ENCODE data around the gene HCFC1.
A peak's percentile ranks its signal among the peaks of the same experiment; 100 is the strongest.

HCFC1 gene

DNA sequence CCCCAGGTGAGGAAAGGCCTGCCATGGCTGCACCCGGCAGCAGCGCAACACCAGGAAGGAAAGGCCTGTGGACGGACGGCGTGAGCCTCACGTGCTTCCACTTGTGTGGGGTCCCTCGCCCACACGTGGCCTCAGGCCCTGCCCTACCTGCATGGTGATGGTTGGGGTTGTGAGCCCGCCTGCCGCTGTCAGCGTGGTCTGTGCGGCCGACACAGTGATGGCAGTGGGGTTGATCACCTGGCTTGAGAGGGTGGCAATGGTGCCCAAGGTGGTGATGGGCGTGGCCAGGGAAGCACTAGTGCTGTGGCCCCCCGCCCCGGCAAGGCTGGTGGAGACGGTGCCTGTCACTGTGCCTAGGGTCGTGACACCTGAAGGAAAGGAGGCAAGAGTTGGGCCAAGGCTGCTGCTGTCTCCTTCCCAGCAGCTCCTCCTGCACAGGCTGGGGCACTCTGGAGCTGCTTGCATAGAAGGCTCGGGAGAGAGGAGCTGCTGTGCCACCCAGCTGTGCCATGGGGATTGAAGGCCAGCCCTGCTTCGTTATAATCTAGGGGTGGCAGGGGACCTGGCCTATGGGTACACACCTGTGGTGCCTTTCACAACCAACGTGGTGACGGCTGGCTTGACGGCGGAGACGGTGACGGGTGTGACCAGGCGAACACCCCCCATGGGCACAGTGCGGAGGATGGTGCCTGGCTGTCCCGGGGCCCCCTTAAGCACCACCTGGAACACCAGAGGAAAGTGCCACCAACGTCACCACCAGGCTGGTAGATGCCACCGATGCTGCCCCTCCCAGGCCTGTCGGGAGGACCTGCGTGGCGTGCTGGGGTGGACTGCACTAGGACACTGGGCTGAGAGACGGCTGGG, 15.3 kb downstream of the HCFC1 start:
- no peak for DNase-seq

DNA sequence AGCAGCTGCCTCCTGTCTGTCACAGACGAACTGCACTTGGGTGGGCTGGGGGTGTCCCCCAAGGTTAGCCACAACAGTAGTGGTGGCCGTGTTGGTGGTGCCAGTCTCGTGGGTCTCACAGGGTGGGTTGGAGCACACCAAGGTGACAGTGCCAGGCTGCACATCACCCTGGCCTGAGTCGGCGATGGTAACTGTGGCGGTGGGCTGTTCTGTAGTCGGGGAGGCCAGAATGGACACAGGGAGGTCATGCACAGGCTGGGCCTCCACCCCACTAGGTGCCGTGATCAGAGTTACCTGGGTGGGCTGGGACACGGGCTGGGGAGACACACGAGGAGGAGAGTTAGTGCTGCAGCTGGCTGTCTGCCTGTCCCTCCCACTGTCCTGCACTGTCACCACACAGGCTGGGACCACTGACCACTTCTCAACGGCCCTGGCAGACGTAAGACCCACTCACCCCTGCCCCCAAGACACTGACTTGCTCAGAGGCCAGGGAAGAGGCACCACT, 16.3 kb downstream of the HCFC1 start:
- DNase-seq: no peak

DNA sequence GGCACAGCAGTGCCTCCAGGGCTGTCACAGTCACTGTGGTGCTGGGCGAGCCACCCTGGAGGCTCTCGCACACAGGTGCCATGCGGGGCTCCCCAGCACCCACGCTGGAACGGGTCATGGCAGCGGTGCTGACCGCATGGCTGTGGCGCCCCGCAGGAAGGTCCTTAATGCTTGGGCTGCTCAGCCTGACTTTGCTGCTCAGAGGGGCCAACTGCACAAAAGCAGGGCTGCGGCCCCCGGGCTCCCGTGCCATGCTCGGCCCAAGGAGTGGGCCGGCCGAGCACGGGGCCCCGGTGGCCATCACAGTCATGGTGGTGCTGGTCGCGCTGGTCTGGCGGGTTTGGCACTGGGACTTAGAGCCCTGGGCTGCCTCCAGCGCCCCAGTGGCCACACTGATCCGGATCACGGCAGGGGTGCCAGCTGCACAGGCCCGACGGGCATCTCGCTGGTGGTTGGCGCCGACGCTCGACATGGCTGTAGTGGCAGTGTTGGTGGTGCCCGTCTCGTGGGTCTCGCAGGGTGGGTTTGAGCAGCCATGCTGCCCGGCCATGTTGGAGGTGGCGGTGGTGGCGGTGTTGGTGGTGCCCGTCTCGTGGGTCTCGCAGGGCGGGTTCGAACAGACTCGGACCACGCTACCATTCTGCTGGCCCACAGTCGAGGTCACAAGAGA, 16.9 kb downstream of the HCFC1 start:
- no peak for DNase-seq

DNA sequence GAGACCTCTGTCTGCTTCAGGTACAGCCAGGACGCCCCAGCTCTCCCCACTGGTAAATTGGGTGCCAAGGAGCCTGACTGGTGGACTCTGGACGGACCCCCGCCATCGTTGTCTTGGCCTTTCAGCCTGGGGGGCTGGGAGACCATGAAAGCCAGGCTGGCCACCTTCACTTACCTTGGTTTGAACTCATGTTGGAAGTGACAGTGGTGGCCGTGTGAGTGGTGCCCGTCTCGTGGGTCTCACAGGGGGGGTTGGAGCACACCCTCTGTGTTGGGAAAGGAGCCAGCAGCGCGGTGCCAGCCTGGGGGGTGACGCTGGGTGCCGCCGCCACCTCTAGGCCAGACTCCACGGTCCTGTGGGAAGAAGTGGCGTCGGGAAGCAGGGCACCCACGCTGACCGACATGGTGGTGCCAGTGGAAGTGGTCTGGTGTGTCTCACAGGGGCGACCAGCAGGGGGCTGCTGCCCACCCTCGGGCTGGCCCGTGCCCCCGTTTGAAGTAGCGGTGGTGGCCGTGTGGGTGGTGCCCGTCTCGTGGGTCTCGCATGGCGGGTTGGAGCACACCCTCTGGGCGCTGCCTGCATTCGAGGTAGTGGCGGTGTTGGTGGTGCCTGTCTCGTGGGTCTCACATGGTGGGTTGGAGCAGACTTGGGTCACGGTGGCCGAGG, 17.6 kb downstream of the HCFC1 start:
- DNase-seq: no peak

DNA sequence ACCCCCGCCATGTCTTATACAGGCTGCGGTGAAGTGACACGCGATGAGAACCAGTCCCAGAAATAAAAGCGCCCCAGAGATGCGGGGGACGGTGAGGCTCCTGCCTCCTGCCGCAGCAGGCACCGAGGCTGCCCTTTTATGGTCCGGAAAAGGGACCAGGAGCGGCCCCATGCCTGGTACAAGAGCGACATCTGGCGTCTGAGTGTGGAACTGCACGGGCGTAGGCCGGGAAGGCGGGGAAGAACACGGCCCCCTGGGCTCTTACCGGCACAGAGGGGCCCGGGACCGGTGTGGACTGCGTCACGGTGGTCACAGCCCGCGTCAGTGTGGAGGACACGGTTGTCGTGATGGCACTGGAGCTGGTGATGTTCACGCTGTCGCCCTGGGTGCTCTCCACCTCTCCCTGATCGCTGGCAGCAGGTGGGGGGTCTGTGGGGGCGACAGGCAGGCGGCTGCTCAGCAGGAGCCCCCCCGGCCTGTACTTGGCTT, 18.2 kb downstream of the HCFC1 start:
- DNase-seq: peak; percentile 68

DNA sequence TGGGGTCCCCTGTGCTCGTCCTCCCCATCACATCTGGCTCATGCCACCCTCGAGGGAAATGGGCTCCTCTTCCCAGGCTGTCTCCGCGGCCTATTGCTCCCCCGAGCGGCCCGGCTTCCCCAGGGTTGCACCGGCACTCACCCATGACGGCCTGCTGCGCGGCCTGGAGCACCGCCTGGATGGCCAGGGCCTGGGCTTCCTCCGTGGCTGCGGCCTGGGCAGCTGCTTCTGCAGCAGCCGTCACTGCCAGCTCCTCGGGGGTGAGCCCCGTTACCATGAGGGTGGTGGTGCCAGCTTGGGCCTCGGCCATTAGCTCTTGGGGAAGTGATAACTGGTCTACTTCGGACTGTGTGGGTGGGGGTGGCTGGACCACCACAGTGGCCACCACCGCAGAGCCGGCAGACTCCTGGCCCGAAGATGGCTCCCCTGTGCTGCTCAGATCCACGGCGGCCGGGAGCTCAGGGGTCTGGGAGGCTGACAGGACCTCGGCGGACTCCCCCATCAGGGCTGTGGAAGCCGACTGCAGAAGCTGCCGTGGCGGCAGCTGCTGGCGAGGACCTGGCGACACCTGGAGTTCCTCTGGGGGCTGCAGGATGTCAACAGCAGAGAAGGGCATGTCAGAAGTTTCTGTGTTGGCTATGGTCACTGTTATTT, 19.1 kb downstream of the HCFC1 start:
- DNase-seq: no peak

DNA sequence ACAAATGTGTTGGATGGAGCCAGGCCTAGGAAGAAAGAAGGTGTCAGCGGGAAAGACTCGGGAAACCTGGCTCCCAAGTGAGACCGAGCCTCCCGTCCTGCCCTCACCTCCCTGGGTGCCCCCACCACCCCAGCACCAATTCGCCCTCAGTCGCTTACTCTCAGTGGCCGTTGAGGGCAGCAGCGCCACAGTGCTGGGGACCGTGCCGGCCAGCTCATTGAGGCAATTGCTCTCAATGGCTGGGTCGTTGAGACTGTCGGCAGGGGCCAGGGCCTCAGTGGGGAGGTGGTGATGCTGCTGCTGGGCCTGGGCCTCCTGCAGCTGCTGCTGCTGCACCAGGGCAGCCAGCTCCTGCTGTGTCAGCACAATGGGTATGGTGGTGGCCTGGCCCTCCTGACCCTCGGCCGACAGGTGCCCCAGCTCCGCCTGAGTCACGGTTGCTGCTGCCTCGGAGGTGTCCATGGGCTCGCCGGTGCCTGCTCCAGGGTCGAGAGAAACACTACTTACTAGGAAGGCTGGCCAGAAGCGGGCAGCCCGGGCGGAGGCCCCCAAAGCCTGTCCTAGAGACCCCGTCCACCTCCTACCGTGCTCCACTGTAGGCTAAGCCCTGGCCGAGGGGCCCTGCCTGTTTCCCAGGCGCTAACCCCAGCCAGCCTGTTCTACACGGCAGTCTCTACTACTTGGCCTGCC, 19.8 kb downstream of the HCFC1 start:
- DNase-seq: no peak

DNA sequence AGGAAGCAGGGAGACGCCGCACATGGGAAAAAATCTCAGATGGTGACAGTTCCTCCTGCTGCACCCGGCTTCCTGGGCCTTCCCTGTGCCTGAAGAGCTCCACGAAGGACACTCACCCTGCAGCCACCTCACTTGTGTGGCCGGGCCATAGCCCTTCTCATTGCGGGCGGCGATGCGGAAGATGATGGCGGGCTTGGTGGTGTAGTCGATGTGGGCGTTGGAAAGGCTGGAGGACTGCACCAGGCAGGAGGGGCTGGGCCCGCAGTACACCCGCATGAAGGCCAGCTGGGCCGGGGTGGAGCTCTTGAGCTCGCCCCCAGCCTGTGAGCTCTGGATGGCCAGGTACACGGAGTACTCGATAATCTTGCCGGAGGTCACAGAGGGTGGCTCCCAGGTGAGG, 21.5 kb downstream of the HCFC1 start:
- DNase-seq: no peak

DNA sequence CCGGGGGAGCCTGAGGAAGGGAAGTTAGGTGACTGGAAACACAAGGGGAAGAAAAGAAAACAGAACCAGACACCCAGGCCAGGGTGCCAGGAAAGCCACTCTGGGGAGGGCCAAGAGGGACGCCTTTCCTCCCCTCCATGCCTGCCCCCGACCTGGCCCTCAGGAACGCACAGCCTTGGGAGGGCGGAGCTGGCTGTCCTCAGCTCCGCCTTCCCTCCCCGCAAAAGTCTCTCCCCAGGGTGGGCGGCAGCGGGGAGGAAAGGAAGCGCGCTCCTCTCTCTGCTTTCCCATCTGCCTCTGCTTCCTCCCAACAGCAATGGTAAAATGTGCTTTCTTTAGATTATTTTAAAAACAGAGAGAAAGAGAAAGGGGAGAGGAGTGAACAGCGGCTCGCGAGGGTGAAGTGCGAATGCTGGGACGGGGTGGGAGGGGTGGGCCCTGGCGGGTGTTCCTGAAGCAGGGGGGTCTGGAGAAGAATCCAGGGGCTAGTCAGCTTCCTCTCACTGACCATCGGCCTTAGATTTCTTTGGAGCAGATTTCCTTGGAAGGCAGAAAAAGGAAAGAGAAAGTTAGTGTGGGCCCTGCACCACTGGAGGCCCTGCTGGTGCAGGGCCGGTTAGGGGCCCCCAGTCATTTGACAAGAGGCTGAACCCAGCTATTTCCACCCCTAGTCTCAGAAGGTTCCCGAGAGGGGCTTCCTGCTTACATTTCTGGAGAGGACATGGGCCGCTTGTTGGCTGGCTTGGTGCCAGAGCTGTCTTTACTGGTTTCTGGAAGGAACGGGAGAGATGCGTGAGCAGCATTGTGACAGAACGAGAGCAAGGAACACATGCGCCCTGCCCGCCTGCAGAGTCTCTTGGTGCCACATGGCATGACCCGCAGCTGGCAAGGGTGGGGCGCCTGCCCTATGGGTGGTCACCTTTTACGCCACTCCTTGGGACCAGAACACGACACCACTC, 22.5 kb downstream of the HCFC1 start:
- DNase-seq: no peak

DNA sequence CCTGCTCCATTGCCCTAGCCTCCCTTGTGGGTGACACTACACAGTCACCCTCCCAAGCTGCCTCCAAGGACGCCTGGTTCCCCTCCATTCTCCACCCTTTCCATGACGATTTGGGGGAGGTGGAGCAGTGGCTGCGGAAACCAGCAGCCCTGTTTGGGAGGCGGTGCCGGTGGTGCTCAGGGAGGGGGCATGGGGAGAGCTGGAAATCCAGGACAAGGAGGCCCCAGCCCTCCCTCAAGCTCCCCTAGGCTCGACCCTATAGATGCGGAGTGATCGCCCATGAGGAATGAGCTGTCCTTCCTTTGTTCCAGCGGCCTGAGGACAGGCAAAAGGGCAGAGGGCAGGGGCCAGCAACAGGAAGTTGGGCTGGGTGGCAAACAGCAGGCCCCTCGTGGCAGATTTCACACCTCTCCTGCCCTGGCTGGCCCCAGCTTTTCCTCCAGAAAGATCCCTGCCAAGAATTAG, 23.6 kb downstream of the HCFC1 start:
- no peak for DNase-seq

DNA sequence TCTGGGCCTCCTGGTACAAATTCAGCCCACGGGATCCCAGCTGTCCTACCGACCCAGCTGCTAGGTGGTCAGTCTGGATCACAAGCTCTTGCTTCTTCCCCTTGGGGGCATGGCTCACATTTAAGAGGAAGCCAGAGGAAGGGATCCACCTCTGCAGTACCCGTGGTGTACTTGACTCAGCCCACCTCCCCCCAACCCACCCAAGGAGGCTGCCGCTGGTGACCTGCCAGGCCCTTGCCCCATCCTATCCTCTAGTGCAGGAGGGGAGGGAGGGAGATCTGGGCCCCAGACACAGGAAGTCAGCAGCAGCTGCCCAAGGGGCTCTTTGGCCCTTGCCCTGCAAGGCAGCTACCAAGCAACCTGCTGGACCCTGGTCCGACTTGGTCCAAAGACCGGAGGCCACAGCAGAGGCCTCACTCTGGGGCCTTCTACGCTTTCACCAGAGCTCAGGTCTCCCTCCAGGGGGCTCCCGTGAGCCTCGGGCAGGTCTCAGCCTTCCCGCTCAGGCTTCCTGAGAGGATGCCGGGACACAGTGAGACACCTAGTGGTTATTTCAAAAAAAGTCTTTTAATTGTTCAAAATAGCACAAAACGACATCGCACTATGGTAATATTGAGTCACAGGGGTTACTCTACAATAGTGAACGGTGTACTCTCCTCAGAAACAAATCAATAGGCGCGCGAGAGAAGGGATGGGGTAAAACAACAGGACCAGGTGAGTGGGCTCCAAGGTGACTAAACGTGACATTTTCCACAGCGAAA, 24.4 kb downstream of the HCFC1 start:
- peak; percentile 74 for DNase-seq

DNA sequence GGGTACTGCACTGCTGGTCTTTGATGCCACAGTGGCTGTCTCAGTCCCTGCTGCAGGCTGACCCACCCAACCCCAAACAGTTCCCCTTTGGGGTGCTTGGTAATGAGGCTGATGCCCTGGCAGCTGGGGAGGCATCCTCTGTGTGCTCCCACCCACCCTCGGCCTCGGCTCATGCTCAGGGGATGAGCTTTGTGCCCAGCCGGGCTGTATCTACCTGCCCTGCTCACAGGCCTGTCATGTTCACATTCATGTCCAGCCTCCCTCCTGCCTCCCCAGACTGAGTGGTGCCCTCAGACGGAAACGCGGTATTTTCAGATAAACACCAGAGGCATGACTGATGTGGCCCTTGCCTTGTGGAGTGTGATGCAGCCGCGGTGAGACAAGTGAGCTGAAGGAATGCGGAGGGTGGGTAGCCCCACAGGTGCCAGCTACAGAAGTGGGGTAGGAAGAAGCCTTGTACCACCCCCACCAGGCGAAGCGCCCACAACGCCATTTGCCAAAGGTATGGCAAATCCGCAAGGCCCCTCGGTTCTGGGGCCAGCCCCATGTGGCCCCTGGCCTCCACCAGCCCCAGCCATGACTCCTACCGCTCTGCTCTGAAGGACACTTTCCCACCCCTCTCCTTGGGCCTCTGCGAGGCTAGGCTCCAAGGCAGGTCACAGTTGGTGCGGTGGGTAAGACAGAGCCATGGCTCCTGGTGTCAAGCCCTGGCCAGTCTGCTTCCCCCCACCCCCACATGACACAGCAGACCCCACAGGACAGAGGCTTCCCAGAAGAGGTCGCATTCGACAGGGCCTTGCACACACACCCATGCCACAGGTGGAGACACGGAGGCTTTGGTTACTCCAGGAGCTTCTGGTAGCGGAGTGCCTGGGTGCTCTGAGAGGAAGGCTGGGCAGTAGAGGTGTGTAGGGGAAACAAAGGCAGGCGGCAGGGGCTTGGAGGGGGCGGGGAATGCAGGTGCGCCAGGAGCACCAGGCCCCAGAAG, 25.4 kb downstream of the HCFC1 start:
- DNase-seq: no peak

DNA sequence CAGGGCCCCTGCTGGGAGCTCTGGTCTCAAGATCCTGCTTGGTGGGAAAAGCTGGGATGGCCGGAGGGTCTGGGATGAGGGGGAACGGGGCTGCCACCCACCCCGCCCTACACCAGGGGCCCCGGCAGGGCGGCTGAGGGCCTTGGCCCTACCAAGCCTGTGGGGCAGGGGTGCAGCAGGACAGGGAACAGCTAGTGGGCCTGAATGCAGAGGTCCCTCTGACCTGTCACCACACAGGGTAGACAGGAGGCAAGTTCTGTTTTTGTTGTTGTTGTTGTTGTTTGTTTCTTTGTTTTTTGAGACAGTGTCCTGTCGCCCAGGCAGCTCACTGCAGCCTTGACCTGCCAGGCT, 26.8 kb downstream of the HCFC1 start:
- DNase-seq: no peak

DNA sequence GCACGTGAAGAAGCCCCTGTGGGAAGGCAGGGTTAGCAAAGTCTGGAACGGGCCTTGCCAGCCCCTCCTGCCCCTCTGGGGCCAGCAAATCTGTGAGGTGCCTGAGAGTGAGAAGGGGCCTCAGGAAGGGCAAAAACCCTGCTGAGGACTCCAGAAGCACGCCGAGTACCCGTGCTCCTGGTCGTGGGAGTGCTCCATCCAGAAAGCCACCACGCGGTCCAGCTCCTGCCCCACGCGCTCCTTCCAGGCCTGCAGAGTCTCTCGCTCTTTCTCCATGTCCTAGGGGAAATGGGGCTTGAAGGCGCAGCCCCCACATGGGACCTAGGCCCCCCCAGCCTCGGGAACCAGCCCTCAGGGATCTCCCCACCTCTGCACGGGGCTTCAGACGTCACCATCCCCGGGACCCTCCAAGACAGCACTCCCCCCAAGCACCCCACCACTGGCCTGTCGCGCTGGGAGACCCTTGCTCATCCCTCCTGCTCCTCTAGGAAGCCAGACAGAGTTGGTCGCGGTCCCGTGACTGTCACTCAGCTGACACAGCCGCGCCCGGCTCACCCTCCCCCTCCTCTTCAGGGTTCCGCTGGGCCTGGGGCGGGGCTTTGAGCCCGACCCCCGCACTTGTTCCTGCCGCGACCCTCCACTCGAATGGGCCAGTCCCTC, 27.3 kb downstream of the HCFC1 start, which contains the start of gene RENBP:
TSS of gene RENBP (minus strand) at position 504 of the 660 bp plus-strand sequence. CDS start at position 471, 33 bp downstream.
- no peak for DNase-seq

DNA sequence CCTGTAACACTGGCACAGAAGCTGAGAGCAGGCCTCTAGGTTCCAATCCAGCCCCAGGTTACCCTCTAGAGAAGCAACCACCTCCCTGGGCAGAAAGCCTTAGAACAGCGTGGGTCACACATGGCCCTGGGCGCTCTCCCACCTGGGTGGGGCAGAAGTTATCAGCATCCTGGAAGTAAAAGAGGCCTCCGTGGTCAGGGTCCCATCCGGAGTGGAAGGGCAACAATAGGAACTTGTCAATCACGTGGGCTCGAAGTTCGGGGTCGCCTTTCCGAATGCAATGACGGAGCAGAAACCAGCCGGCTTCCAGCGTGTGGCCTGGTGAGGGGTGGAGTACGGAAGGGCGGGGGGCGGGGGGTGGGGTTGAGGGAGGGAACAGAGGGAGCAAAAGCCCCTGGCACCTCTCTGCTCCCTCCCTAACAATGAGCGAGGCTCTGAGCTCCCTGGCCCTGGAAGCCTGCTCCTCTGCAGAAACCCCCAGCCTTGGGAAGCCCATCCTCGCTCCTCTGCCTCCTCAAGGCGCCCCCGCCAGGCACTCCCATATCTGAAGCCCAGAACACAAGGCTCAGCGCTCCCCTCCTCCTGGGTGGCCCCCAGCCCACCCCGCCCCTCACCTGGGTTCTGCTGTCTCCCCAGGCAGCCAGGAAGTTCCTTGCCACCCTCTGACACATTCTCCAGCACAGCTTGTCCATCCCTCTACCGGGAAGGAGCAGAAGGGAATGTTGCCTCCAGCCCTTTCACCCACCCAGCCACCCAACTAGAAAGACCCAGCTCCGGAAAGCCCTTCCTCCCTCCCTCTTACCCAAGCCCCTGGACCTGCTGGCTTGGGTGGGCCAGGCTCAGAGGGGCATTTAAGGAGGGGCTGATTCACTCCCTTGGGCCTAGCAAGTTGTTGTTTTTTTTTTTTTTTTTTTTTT, 30.0 kb downstream of the HCFC1 start:
- no peak for DNase-seq

DNA sequence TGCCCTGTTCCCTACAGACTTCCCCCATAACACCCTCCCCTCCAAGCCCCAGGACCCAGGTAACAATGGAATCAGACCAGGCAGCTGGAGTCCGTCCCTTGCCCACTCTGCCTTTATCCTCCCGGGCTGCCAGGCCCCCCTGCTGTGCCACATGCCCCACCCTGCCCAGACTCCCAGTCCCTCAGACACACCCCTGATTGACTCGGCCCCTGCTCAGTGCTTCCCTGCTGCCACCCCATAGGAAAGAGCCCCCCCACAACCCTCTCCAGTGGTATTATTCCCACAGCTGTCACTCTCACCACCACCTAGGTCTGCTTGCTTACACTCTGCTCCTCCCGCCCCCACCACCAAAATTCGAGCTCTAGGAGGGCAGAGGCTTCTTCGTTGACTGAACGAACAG, 32.0 kb downstream of the HCFC1 start:
- no peak for DNase-seq

DNA sequence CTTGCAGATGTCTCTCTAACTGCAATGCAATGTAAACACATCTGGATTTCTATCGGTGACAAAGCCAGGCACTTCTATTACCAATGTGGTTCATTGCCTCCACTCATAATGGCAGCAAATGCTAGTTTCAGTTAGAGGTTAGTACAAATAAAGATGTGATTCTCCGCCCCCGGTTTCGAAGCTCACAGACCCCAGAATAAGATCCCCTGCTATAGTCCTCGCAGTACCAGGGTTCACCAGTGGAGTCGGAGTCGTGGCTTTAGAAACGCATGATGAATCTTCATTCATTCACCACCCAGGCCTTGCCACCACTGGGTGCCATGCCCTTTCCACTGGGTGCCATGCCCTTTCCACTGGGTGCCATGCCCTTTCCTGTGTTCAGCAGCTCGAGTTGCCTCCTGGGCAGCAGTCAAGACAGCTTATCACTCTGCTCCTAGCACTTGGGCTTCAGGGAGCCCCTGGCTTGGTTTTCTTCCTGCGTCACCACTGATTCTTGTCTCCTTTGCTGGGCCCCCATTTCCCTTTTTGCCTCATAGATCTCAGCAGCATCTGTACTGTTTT, 33.3 kb downstream of the HCFC1 start:
- no peak for DNase-seq

All from fibroblast of skin of right biceps (primary cell).